Aorta (tissue), 5 donors: ENCODE results near the gene NCBP3. TPM values are rescaled to one million over a fixed set of nuclear protein-coding genes. Genes with fewer than 3 reads are reported as not detected.
A peak's percentile ranks its signal among the peaks of the same experiment; 100 is the strongest.
"Not testable (repeated sequence)": the region's sequence is repeated elsewhere in the genome, so short reads cannot be mapped to it uniquely, and the experiment has no call there.

Experiments used
- ATAC-seq: fragments of 200-7000 bp; cut with Tn5 transposase; one replicate; pipeline ENCODE4 v1.9.1; 2022; ENCODE audit warnings: moderate library complexity; ENCODE audit not compliant: low FRiP score
- DNase-seq, 2 donors: peaks; one replicate each; pipeline ENCODE4 v3.0.0-alpha.2; 2020
- H3K27ac ChIP-seq, 2 donors: one replicate each; pipeline ENCODE4 v1.5.1; 2013; ENCODE audit warnings: low read length in 2 of 2, mild to moderate bottlenecking in 2 of 2, moderate library complexity in 2 of 2, control low read depth in 1 of 2, inconsistent platforms in 1 of 2, low read depth in 1 of 2
- H3K27me3 ChIP-seq, 2 donors: one replicate each; pipeline ENCODE4 v1.6.1; 2013; ENCODE audit warnings: control low read depth in 1 of 2, low read length in 1 of 2, mild to moderate bottlenecking in 1 of 2, moderate library complexity in 1 of 2; ENCODE audit not compliant: insufficient read depth in 2 of 2, control insufficient read depth in 1 of 2
- H3K36me3 ChIP-seq, 2 donors: one replicate each; pipeline ENCODE4 v1.6.1; 2013; ENCODE audit warnings: control low read depth in 1 of 2, low read length in 1 of 2, mild to moderate bottlenecking in 1 of 2; ENCODE audit not compliant: insufficient read depth in 2 of 2, control insufficient read depth in 1 of 2
- H3K4me1 ChIP-seq, 2 donors: one replicate each; pipeline ENCODE4 v1.6.1; 2013; ENCODE audit warnings: low read length in 2 of 2, control low read depth in 1 of 2, mild to moderate bottlenecking in 1 of 2, moderate library complexity in 1 of 2; ENCODE audit not compliant: insufficient read depth in 2 of 2, control insufficient read depth in 1 of 2
- H3K4me3 ChIP-seq, 2 donors: one replicate each; pipeline ENCODE4 v1.5.1; 2013; ENCODE audit warnings: low read length in 2 of 2, control low read depth in 1 of 2, mild to moderate bottlenecking in 1 of 2
- H3K9me3 ChIP-seq: one replicate; pipeline ENCODE4 v1.6.1; 2013; ENCODE audit warnings: mild to moderate bottlenecking, low read length; ENCODE audit not compliant: control insufficient read depth
- WGBS, 2 donors: extraction: QIAGEN DNeasy Blood & Tissue Kit; methylation state at CpG; one replicate each; pipeline ENCODE4 v1.1.7; 2013; 5-methylcytosine and 5-hydroxymethylcytosine counted together
- intact Hi-C, 2 donors: fragments of 100-400 bp; cut with DNase I; formaldehyde crosslinking; loops; one replicate each; pipeline versions ENCODE4 v1.14.2 to v1.15.0; 2022
- polyA plus RNA-seq, 2 donors: library from polyadenylated mRNA; stranded (reverse); fragments of 200-250 nt; gene quantifications; one replicate each; pipeline ENCODE4 v1.2.3, GENCODE V29; 2013
- total RNA-seq, 2 donors: library from RNA; stranded (reverse); fragmentation: NEBNext Ultra II Directional; extraction: Animal tissue kit (Norgen Biotek cat#: 25700); gene quantifications; one replicate each; pipeline ENCODE4 v1.2.1, GENCODE V29; 2021
- donor health status: healthy with polysubstance abuse.
- donor health status: Bipolar disorder and iron deficiency.
- donor health status: DM: no; HTN: no; CAD: no.
- donor health status: DM: no; HTN: no; CAD: no.
- donor health status: DM: yes; HTN: yes; CAD: no.

Gene NCBP3
- total and polyA plus RNA-seq, 4 donors: 6.5 to 36.9 (median 23.6) TPM

DNA sequence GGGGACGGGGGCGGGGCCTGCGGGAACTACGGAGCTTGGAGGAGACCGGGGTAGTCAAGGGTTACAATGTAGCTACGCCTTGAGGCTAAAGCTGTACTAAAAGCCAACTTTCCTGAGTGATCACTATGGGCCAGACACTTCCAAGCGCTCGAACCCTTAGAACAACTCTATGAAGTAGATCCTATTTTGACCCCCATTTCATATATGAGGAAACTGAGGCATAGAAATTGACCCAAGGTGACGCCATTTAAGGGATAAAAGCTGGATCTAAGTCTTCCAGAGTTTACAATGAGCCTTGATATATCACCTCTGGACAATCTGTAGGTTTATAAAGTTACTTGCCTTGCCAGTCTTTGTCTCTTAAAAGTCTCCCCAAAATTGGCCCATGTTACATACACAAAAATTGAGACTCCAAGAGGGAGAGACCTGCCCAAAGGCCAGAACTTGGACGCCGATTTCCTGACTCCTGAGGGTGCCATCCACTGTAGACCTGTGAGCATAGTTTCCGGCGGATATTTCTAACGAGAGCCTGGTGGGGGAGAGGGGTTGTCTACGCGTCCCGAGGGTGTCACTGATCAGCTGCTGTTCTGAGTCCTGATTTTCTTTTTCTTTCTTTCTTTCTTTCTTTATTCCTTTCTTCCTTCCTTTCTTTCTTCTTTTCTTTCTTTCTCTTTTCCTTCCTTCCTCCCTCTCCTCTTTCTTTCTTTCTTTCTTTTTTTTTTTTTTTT lies 555 bp upstream of the NCBP3 start:
- no peak for ATAC-seq
- WGBS, 2 donors: 45 to 46% methylated on average over 17 of the region's 17 CpGs
- H3K36me3 ChIP-seq: no peaks in the 10 kb centered on the region
- H3K27me3 ChIP-seq: no peaks in the 10 kb centered on the region
- intact Hi-C loops: loop anchor here in 1 of 2 donors (10.0 kb wide), 1 partner anchor 112 kb away; no protein-coding TSS in a partner anchor
- no peak overlapping the region for H3K27ac ChIP-seq
- no peaks in the 10 kb centered on the region for H3K9me3 ChIP-seq
- no peak overlapping the region for H3K4me3 ChIP-seq
- DNase-seq: peak in 1 of 2 donors; percentile 55
- no peaks in the 10 kb centered on the region for H3K4me1 ChIP-seq

DNA sequence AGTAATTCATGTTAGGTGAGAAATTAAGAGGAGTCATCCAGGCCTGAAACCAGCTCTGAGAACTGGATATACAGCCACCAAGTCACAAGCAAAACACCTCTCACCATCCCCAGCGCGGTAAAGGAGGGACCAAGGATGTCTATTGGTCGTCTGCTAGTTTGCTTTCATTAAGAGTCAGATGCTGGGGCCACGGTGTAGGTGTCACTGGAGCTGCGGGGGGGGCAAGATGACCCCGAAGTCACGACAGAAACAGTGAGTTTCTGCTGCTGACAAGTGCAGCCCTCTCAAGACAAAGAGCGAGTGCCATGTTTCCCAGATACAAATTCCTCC lies 790 bp downstream of the NCBP3 start:
- intact Hi-C loops: loop anchor here in 1 of 2 donors (10.0 kb wide), 1 partner anchor 110 kb away; no protein-coding TSS in a partner anchor
- ATAC-seq: peak; percentile 3
- Histone ChIP-seq H3K36me3 (no peaks in the 10 kb centered on the region), H3K4me3 (peak overlapping the region; percentile 92), H3K27ac (no peak overlapping the region), H3K4me1 (no peaks in the 10 kb centered on the region), H3K27me3 (no peaks in the 10 kb centered on the region), H3K9me3 (no peaks in the 10 kb centered on the region)
- DNase-seq: peak in 1 of 2 donors; percentile 73
- WGBS, 2 donors: 0% methylated on average over 8 of the region's 8 CpGs

DNA sequence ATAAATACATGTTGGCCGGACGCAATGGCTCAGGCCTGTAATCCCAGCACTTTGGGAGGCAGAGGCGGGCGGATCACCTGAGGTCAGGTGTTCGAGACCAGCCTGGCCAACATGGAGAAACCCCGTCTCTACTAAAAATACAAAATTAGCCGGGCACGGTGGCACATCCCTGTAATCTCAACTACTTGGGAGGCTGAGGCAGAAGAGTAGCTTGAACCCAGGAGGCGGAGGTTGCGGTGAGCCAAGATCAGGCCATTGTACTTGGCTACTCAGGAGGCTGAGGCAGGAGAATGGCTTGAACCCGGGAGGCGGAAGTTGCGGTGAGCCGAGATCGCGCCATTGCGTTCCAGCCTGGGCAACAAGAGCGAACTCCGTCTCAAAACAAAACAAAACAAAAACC lies 1.5 kb downstream of the NCBP3 start:
- not testable (repeated sequence) for H3K9me3 ChIP-seq, ATAC-seq, H3K27me3 ChIP-seq, H3K4me3 ChIP-seq, H3K4me1 ChIP-seq, H3K36me3 ChIP-seq, H3K27ac ChIP-seq
- peak in 1 of 2 donors; percentile 49 for DNase-seq
- WGBS, 2 donors: 93 to 94% methylated on average over 19 of the region's 19 CpGs
- intact Hi-C loops: loop anchor here in 1 of 2 donors (10.0 kb wide), 1 partner anchor 110 kb away; no protein-coding TSS in a partner anchor

DNA sequence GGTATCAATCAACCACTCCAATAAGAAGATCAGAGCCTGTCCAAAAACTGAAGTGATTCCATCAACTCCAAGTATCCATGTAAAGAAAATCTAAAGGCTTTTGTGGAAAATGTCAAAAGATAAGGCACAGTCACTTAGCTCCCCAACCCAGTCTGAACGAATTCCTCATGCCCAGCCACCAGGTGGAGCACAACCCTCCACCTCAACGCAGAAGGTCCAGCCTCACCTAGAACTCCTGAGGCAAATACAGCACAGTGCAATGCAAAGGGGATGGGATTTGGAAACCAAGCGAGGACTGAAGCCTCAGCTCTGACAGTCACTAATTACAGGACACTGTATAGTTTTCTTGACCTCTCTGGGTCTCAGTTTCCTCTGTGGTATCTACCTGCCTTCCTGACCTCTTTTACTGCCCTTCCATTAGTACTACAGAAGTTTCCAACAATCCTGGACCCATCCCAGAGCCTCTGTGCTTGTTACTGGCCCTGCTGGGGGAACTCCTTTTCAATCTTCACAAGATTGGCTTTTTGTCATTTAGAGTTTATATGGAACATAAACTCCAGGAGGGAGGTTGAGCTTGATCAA lies 2.0 kb downstream of the NCBP3 start:
- H3K9me3 ChIP-seq: no peaks in the 10 kb centered on the region
- intact Hi-C loops: loop anchor here in 1 of 2 donors (10.0 kb wide), 1 partner anchor 109 kb away; no protein-coding TSS in a partner anchor
- H3K4me3 ChIP-seq: no peak overlapping the region
- no peak overlapping the region for H3K27ac ChIP-seq
- peak in 1 of 2 donors; percentile 31 for DNase-seq
- 36 to 38% methylated on average over 3 of the region's 3 CpGs for WGBS, 2 donors
- H3K4me1 ChIP-seq: no peaks in the 10 kb centered on the region
- H3K36me3 ChIP-seq: peaks cover 0 to 2% of the 10 kb centered on the region in 2 donors
- no peaks in the 10 kb centered on the region for H3K27me3 ChIP-seq
- no peak for ATAC-seq

DNA sequence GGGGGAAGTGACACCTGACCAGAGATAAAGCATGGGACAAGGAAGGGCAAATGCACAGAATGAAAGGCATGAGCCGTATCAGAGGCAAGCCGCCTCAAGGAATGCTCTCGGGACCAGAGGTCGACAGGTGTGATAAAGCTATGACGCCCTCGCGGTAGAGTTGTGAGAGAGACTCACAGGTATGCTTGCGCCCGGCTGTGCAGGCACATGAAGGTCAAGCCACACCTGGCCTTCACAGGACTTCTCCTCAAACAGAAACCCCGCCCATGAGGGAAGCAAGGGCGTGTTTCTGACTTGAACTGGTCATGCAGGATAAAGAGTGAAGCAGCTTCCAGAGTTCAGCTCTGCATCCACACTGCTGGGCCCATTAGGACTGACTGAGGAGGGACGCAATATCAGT lies 7.8 kb downstream of the NCBP3 start:
- ATAC-seq (no peak), DNase-seq (peak in 1 of 2 donors; percentile 31)
- intact Hi-C loops: no loop called here
- Histone ChIP-seq H3K27me3 (no peaks in the 10 kb centered on the region), H3K4me3 (no peak overlapping the region), H3K4me1 (peaks cover 0 to 3% of the 10 kb centered on the region in 2 donors), H3K9me3 (no peaks in the 10 kb centered on the region), H3K36me3 (peaks cover 0 to 2% of the 10 kb centered on the region in 2 donors), H3K27ac (no peak overlapping the region)
- 90 to 92% methylated on average over 12 of the region's 12 CpGs for WGBS, 2 donors

DNA sequence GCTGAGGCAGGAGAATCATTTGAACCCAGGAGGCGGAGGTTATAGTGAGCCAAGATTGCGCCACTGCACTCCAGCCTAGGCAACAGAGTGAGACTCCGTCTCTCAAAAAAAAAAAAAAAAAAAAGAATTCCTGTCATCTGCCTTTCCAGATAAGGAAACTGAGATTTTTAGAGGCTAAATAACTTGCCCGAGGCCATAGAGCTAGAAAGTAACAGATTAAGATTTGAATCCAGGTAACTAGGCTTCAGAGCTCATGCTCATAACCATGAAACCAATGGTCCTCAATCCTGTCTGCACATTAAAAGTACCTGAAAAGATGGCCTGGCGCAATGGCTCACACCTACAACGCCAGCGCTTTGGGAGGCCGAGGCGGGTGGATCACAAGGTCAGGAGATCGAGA lies 9.5 kb downstream of the NCBP3 start:
- DNase-seq (peak in 1 of 2 donors; percentile 9), ATAC-seq (no peak)
- no peaks in the 10 kb centered on the region for H3K9me3 ChIP-seq
- H3K27ac ChIP-seq: no peak overlapping the region
- H3K4me1 ChIP-seq: peaks cover 0 to 3% of the 10 kb centered on the region in 2 donors
- no peaks in the 10 kb centered on the region for H3K27me3 ChIP-seq
- H3K4me3 ChIP-seq: no peak overlapping the region
- 92 to 95% methylated on average over 10 of the region's 10 CpGs for WGBS, 2 donors
- intact Hi-C loops: no loop called here
- peaks cover 0 to 2% of the 10 kb centered on the region in 2 donors for H3K36me3 ChIP-seq

DNA sequence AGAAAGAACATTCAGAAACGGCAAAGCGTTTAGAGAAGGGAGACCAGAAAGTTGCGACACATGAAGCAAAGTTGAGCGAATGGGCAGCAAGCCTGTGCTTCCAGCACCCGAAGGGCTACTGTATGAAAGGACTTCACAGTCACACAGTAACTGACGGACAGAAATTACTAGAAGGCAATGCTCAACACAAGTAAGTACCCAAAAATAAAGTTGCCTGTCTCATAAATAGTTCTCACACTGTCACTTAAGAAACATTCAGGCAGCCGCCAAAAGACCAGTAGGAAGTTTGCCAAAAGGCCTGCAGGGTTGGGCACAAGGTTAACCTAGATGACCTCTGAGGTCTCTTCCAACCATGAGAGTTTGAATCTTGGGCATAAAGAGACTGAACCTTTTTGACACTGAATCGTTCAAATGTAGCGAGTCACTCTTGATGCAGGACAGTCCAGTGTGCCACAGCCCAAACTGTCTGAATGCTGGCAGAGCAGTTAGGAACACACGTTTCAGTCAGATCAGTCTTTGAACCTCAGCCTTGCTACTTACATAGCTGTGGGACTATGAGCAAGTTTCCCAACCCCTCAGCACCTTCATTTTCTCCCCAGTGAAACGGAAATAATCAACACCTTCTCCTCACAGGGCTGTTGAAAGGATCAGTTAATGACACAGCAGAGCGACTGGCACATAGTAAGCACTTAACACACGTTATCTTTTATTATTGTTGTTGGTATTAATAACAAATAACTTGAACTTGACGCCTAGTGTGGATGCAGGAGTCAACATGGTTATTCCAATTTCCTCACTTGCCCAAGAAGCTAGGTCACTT lies 10.4 kb downstream of the NCBP3 start:
- Histone ChIP-seq H3K9me3 (no peaks in the 10 kb centered on the region), H3K4me3 (no peak overlapping the region), H3K27ac (no peak overlapping the region), H3K4me1 (peaks cover 0 to 3% of the 10 kb centered on the region in 2 donors), H3K27me3 (no peaks in the 10 kb centered on the region), H3K36me3 (peaks cover 0 to 2% of the 10 kb centered on the region in 2 donors)
- peak in 1 of 2 donors; percentile 27 for DNase-seq
- ATAC-seq: peak; percentile 22
- 62 to 68% methylated on average over 14 of the region's 14 CpGs for WGBS, 2 donors
- intact Hi-C loops: no loop called here

DNA sequence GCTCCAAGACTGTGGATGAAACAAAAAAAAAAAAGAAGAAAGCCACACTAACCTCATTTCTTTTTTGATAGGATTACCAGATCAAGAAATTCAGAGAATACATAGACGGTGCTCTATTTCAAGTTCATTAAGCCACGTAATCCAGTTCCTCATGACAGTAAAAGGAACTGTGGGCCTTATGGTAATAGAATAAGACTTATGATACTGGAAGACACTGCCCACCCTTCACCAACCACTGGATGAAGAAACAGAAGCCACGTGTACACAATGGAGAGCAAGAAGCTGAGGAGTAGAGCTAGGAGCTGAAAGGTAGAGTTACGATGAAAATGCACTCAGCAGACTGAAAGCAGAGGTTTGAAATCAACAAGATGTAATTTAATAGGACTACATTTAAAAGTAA lies 11.2 kb downstream of the NCBP3 start:
- WGBS, 2 donors: 93 to 94% methylated on average over 4 of the region's 4 CpGs
- Histone ChIP-seq H3K27me3 (no peaks in the 10 kb centered on the region), H3K36me3 (peaks cover 0 to 2% of the 10 kb centered on the region in 2 donors), H3K9me3 (no peaks in the 10 kb centered on the region), H3K4me3 (no peak overlapping the region), H3K4me1 (peaks cover 0 to 3% of the 10 kb centered on the region in 2 donors), H3K27ac (no peak overlapping the region)
- intact Hi-C loops: no loop called here
- DNase-seq (no peak), ATAC-seq (no peak)
